Parathyroid adenoma (tissue), 2 donors: ENCODE data around the gene ANKRD49.

Experiments used
- H2AFZ ChIP-seq: fragments of 300-600 bp; sonication (generic); one replicate; pipeline ENCODE4 v1.7.0; 2017; ENCODE audit warnings: antibody characterized with exemption, mild to moderate bottlenecking
- H3K27ac ChIP-seq: fragments of 300-600 bp; sonication (generic); one replicate; pipeline ENCODE4 v1.7.0; 2017
- H3K27me3 ChIP-seq: fragments of 300-600 bp; sonication (generic); one replicate; pipeline ENCODE4 v1.7.0; 2017; ENCODE audit warnings: low read length; ENCODE audit not compliant: control insufficient read depth, insufficient read depth
- H3K36me3 ChIP-seq: fragments of 300-600 bp; sonication (generic); one replicate; pipeline ENCODE4 v1.7.0; 2017; ENCODE audit warnings: low read length; ENCODE audit not compliant: control insufficient read depth, insufficient read depth
- H3K4me1 ChIP-seq: fragments of 300-600 bp; sonication (generic); one replicate; pipeline ENCODE4 v1.7.0; 2017; ENCODE audit warnings: control low read depth
- H3K4me2 ChIP-seq: fragments of 300-600 bp; sonication (generic); one replicate; pipeline ENCODE4 v1.7.0; 2017; ENCODE audit warnings: low read length
- H3K4me3 ChIP-seq: fragments of 300-600 bp; sonication (generic); one replicate; pipeline ENCODE4 v1.7.0; 2017; ENCODE audit warnings: low read depth, low read length
- H3K79me2 ChIP-seq: fragments of 300-600 bp; sonication (generic); one replicate; pipeline ENCODE4 v1.7.0; 2017; ENCODE audit warnings: control low read depth
- H3K9ac ChIP-seq: fragments of 300-600 bp; sonication (generic); one replicate; pipeline ENCODE4 v1.7.0; 2017; ENCODE audit warnings: mild to moderate bottlenecking
- H3K9me3 ChIP-seq: fragments of 300-600 bp; sonication (generic); one replicate; pipeline ENCODE4 v1.7.0; 2017; ENCODE audit warnings: low read length; ENCODE audit not compliant: control insufficient read depth
- TF ChIP-seq, protein P1 (sequence below): fragments of 300-600 bp; sonication (generic); IDR thresholded peaks from one replicate; pipeline ENCODE4 v1.7.0; 2017; ENCODE audit warnings: antibody characterized with exemption, mild to moderate bottlenecking
- donor health status: primary hyperparathyroidism.

ANKRD49 gene

DNA sequence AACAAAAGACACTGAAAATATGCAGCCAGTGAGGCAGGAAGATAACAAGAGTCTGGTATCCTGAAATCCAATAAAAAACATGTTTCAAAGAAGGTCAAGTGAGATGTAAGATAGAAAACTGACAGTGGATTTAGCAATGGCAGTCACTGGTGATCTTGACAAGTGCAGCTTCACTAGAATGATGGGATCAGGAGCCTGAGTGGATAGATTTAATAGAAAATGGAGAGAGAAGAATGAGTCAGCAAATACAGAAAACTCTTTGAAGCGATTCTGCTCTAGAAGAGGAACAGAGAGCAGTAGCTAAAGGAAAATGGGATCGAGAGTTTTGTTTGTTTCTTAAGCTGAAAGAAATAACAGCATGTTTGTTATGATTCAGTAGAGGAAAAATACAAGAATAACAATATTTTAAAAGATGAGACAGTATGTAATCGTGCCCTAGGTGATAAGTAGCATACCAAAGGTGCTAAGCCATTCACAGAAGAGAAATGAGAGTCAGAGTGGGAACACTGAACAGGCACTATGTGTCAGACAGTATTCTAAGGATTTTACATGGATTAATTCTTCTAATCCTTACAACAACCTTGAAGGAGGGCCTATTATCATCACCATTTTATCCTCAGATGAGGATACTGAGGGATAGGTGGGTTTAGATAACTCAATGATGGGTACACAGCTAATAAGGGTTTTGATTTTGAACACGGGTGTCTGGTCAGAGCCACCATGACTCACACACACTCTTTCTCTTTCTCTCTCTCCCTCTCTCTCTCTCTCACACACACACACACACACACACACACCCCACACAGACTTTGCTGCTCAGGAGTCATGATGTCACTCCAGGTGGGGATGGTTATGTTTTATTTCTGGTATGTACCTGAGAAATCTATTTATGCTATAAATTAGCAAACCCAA, 36.4 kb upstream of the ANKRD49 start:
- no peak overlapping the region for H2AFZ ChIP-seq
- H3K79me2 ChIP-seq, result no peaks in the 10 kb centered on the region
- no peak overlapping the region for H3K27ac ChIP-seq
- H3K4me3 ChIP-seq, result no peak overlapping the region
- H3K4me2 ChIP-seq, result no peak overlapping the region
- H3K9me3 ChIP-seq, result no peaks in the 10 kb centered on the region
- H3K9ac ChIP-seq, result no peak overlapping the region
- no peaks in the 10 kb centered on the region for H3K27me3 ChIP-seq
- no peaks in the 10 kb centered on the region for H3K36me3 ChIP-seq
- no peaks in the 10 kb centered on the region for H3K4me1 ChIP-seq
- TF ChIP-seq, protein P1, sequence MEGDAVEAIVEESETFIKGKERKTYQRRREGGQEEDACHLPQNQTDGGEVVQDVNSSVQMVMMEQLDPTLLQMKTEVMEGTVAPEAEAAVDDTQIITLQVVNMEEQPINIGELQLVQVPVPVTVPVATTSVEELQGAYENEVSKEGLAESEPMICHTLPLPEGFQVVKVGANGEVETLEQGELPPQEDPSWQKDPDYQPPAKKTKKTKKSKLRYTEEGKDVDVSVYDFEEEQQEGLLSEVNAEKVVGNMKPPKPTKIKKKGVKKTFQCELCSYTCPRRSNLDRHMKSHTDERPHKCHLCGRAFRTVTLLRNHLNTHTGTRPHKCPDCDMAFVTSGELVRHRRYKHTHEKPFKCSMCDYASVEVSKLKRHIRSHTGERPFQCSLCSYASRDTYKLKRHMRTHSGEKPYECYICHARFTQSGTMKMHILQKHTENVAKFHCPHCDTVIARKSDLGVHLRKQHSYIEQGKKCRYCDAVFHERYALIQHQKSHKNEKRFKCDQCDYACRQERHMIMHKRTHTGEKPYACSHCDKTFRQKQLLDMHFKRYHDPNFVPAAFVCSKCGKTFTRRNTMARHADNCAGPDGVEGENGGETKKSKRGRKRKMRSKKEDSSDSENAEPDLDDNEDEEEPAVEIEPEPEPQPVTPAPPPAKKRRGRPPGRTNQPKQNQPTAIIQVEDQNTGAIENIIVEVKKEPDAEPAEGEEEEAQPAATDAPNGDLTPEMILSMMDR, result no peak

DNA sequence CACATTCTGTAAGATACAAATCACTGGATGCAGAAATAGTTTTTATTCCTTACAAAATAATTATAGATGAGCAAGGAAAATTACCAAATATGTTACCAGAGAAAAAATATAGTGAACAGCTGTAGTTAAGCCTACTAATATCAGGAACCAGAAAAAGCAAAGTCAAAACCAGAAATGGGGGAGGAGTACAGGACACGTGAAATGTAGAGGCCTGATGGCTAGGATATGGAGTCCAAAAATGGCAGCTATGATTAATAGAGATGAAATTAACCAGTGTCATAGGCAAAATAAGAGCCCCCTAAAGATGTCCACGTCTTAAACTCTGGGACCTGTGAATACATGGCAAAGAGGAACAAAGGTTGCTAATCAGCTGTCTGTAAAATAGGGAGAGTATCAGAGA, 34.2 kb upstream of the ANKRD49 start:
- no peaks in the 10 kb centered on the region for H3K79me2 ChIP-seq
- no peak overlapping the region for H3K9ac ChIP-seq
- no peak overlapping the region for H3K4me2 ChIP-seq
- TF ChIP-seq, protein P1, result no peak
- no peak overlapping the region for H3K27ac ChIP-seq
- H3K4me1 ChIP-seq, result no peaks in the 10 kb centered on the region
- no peaks in the 10 kb centered on the region for H3K9me3 ChIP-seq
- no peak overlapping the region for H2AFZ ChIP-seq
- no peak overlapping the region for H3K4me3 ChIP-seq
- H3K36me3 ChIP-seq, result no peaks in the 10 kb centered on the region
- H3K27me3 ChIP-seq, result no peaks in the 10 kb centered on the region

DNA sequence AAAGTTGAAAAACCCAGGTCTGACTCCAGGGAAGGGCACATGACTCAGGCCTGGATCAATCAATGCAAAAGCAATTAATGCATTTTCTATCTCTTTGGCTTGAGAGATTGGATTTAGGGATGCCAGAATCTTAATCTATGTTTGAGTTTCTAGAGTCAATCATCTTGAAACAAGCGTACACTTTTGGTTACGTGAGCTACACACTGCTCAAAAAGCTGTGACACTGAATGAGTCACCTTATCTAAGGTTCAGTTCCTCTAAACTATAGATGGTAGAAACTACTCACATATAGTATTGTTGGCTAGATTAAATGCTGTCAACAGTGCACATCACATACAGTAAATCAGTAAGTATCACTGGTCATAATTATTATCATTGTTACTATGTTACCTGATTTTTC, 24.4 kb upstream of the ANKRD49 start:
- no peak overlapping the region for H3K4me3 ChIP-seq
- TF ChIP-seq, protein P1, result no peak
- no peaks in the 10 kb centered on the region for H3K4me1 ChIP-seq
- no peak overlapping the region for H3K4me2 ChIP-seq
- H2AFZ ChIP-seq, result no peak overlapping the region
- H3K27me3 ChIP-seq, result no peaks in the 10 kb centered on the region
- H3K9ac ChIP-seq, result no peak overlapping the region
- H3K79me2 ChIP-seq, result no peaks in the 10 kb centered on the region
- no peaks in the 10 kb centered on the region for H3K36me3 ChIP-seq
- no peaks in the 10 kb centered on the region for H3K9me3 ChIP-seq
- no peak overlapping the region for H3K27ac ChIP-seq

DNA sequence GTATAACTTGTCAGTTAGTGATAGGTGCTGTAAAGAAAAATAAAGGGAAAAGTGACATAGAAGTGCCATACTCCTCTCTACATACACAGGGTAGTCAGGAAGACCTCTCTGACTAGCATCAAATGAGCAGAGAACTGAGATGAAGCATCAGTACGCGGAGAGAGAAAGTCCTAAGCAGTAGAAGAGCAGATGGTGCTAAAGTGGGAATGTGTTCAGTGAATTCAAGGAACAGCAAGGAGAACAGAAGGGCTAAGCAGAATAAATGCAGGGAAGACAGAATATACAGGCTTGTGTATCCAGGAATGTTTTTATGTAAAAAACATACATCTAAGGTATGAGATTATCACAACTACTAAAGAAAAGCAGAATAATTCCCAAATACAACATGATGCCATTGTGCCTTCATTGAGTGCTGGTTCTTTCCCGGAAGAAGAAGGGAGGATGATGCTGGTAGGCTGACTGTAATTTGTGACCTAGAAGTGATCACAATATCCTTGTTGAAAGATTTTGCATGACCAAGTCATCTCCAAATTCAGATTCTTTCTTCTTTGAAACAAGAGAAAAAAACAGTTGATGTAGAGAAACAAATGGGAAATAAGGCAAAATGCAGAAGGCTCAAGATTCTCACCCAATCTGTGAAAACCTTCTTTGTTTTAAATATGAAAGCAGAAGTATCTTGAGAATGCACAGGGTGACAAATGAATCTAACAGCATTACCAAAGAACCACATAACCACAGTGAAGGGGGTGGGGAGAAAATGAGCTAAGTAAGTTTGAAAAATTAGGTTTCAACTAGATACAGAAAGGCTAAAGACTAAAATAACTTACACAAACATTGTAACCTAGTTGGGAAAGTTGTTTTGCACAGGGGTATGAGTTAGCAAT, 20.6 kb upstream of the ANKRD49 start:
- Histone ChIP-seq H3K4me3 (no peak overlapping the region), H3K4me1 (no peaks in the 10 kb centered on the region), H3K9ac (no peak overlapping the region), H2AFZ (no peak overlapping the region), H3K9me3 (no peaks in the 10 kb centered on the region), H3K27ac (no peak overlapping the region), H3K4me2 (no peak overlapping the region), H3K79me2 (no peaks in the 10 kb centered on the region), H3K36me3 (no peaks in the 10 kb centered on the region), H3K27me3 (no peaks in the 10 kb centered on the region)
- TF ChIP-seq, protein P1, result no peak
